Esophagus squamous epithelium (tissue), 4 donors: ENCODE results near the gene AUTS2.

Experiments
- CTCF ChIP-seq, 6 experiments: fragments of 450-650 bp in 4 of 6; fragments of 200-600 bp in 2 of 6; sonication (generic) in 2 of 6; IDR thresholded peaks; one replicate each; pipeline ENCODE4 v1.5.1; 2016 to 2019; ENCODE audit warnings: antibody characterized with exemption in 6 of 6, mild to moderate bottlenecking in 4 of 6, moderate library complexity in 4 of 6
- POLR2A ChIP-seq, 4 donors: fragments of 450-650 bp; IDR thresholded peaks; one replicate each; pipeline ENCODE4 v1.6.1; 2017; ENCODE audit warnings: antibody characterized with exemption in 4 of 4, mild to moderate bottlenecking in 4 of 4, moderate library complexity in 3 of 4

GRCh38 chr7:70487886-70488285, 889.6 kb downstream of the AUTS2 start:
- TF ChIP-seq CTCF (IDR thresholded peaks at IDR 0.05) (no peak), POLR2A (IDR thresholded peaks at IDR 0.05) (no peak)
